Lower leg skin (tissue), 4 donors: ENCODE measurements around the gene KIAA1614. TPM values are rescaled to one million over a fixed set of nuclear protein-coding genes. Genes with fewer than 3 reads are reported as not detected.

Experiments
- DNase-seq, 2 donors: peaks; one replicate each; pipeline ENCODE4 v3.0.0-alpha.2; 2019; ENCODE audit warnings: low spot score in 2 of 2
- H3K4me3 ChIP-seq: fragments of 200-600 bp; sonication (generic); 2 replicates; pipeline ENCODE4 v1.5.1; 2017; ENCODE audit warnings: mild to moderate bottlenecking, low read depth; ENCODE audit not compliant: poor library complexity, severe bottlenecking
- CTCF ChIP-seq, 3 donors: fragments of 450-650 bp; IDR thresholded peaks; one replicate each; pipeline ENCODE4 v1.5.1; 2016; ENCODE audit warnings: antibody characterized with exemption in 3 of 3, mild to moderate bottlenecking in 3 of 3, moderate library complexity in 2 of 3
- POLR2A ChIP-seq, 2 donors: fragments of 450-650 bp; IDR thresholded peaks; one replicate each; pipeline ENCODE4 v1.6.1; 2016 to 2017; ENCODE audit warnings: antibody characterized with exemption in 2 of 2, mild to moderate bottlenecking in 1 of 2, moderate library complexity in 1 of 2
- WGBS, 2 donors: methylation state at CpG; one replicate each; pipeline ENCODE4 v1.1.5; 2018; 5-methylcytosine and 5-hydroxymethylcytosine counted together
- intact Hi-C: fragments of 100-400 bp; cut with DNase I; formaldehyde crosslinking; loops from one replicate; pipeline ENCODE4 v1.15.0; 2023; ENCODE audit warnings: low total_unique reads
- total RNA-seq, 4 donors: library from RNA; depleted of rRNA; stranded (reverse); fragments of >200 nt; gene quantifications; one replicate each; pipeline ENCODE4 v1.1.0, GENCODE V29; 2016

KIAA1614 gene
- total RNA-seq, 4 donors from 2014 or later, result 1.0 to 8.5 (median 3.5) TPM

GRCh38 chr1:180886338-180886737 is 26.4 kb upstream of the KIAA1614 start:
- no peak for DNase-seq
- 88 to 95% methylated on average over 2 of the region's 2 CpGs for WGBS, 2 donors
- no peak overlapping the region for H3K4me3 ChIP-seq
- intact Hi-C loops, result no loop called here
- TF ChIP-seq POLR2A (IDR thresholded peaks at IDR 0.05), result no peak

DNA sequence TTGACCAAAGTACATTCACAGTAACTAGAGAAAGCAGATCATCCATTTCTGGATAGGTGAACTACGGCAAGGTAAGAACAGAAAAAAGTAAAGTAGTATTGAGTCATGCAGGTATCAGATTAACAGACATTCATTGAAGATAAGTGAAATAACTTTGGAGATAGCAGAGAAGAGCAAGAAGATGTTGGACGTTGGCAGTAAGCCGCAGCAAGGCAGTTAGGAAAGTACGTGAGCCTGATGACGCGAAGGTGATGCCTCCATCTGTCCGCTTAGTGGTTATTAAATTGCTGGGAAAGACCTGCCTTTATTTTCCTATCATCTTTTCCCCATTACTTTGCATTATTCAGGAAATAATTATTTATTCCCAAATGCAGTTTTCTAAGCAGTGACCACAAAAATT is 24.9 kb upstream of the KIAA1614 start:
- TF ChIP-seq CTCF (IDR thresholded peaks at IDR 0.05) (no peak), POLR2A (IDR thresholded peaks at IDR 0.05) (no peak)
- 93 to 98% methylated on average over 7 of the region's 7 CpGs for WGBS, 2 donors
- no peak for DNase-seq
- H3K4me3 ChIP-seq, result no peak overlapping the region
- intact Hi-C loops, result no loop called here

GRCh38 chr1:180888870-180889269 is 23.8 kb upstream of the KIAA1614 start:
- TF ChIP-seq CTCF (IDR thresholded peaks at IDR 0.05), result no peak
- no peak for TF ChIP-seq POLR2A (IDR thresholded peaks at IDR 0.05)
- intact Hi-C loops, result no loop called here
- DNase-seq, result no peak
- 92 to 97% methylated on average over 1 of the region's 1 CpG for whole genome bisulfite sequencing, 2 donors
- H3K4me3 ChIP-seq, result no peak overlapping the region

GRCh38 chr1:180889325-180889724 is 23.4 kb upstream of the KIAA1614 start:
- WGBS, 2 donors, result 85 to 88% methylated on average over 2 of the region's 2 CpGs
- no peak for DNase-seq
- TF ChIP-seq POLR2A (IDR thresholded peaks at IDR 0.05) (no peak), CTCF (IDR thresholded peaks at IDR 0.05) (no peak)
- intact Hi-C loops, result no loop called here
- H3K4me3 ChIP-seq, result no peak overlapping the region

GRCh38 chr1:180892272-180892671 is 20.4 kb upstream of the KIAA1614 start:
- WGBS, 2 donors, result 82 to 89% methylated on average over 5 of the region's 5 CpGs

DNA sequence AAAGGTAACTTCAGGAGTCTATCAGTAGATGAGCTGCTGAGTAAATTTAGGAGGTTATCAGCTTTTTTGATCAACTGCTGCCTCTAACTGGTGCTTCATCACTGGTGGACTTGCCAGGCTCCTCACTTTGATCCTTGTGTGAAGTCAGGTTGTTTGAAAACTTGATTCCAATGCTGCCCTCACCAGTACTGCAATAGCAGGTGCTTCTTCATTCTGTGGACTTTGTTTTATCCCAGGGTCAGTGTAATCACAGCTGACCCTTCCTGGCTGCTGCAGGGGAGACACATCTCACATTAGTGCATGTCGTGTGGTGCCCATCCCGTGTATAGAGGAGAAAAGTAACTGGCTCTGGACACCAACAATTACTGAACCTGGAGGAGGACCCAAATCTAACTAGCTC is 20.0 kb upstream of the KIAA1614 start:
- WGBS, 2 donors, result 88% methylated on average over 2 of the region's 2 CpGs
- no peak for DNase-seq
- intact Hi-C loops, result no loop called here
- H3K4me3 ChIP-seq, result no peak overlapping the region
- TF ChIP-seq POLR2A (IDR thresholded peaks at IDR 0.05), result no peak
- no peak for TF ChIP-seq CTCF (IDR thresholded peaks at IDR 0.05)

More at GRCh38 chr1:180892272-180892671, 20.4 kb upstream of the KIAA1614 start:
- TF ChIP-seq POLR2A (IDR thresholded peaks at IDR 0.05) (no peak), CTCF (IDR thresholded peaks at IDR 0.05) (no peak)
- intact Hi-C loops, result no loop called here
- no peak overlapping the region for H3K4me3 ChIP-seq
- no peak for DNase-seq
